SK-N-SH (cell line): ENCODE measurements around the gene KLF3. TPM values are rescaled to one million over a fixed set of nuclear protein-coding genes. Genes with fewer than 3 reads are reported as not detected.

Source experiments
- CTCF ChIA-PET: fragments of 300-600, 350-600 bp; formaldehyde crosslinking; extraction: SDS; loops from one replicate; lab custom pipeline; 2021; lab: Yijun Ruan, JAX
- POLR2A ChIA-PET: fragments of 350-600 bp; sonication (Branson Sonifier 250); formaldehyde crosslinking; extraction: SDS; loops from one replicate; lab custom pipeline; 2020; ENCODE audit warnings: antibody characterized with exemption, inconsistent platforms; lab: Yijun Ruan, JAX
- DNase-seq: peaks from one replicate; pipeline ENCODE4 v3.0.0; 2012
- H2AFZ ChIP-seq: fragments of 200-600 bp; sonication (generic); 2 replicates; pipeline ENCODE4 v1.8.1; 2016; ENCODE audit warnings: antibody characterized with exemption, mild to moderate bottlenecking, low read depth
- H3F3A ChIP-seq: fragments of 200-600 bp; sonication (generic); replicated peaks from 2 replicates; pipeline ENCODE3; 2016; ENCODE audit warnings: antibody characterized with exemption, mild to moderate bottlenecking; ENCODE audit not compliant: insufficient read depth
- H3K27ac ChIP-seq, 2 experiments: fragments of 200-500 bp in 1 of 2; fragments of 200-600 bp in 1 of 2; sonication (Bioruptor generic) in 1 of 2; sonication (generic), shearing (Covaris generic) in 1 of 2; 2 replicates each; pipeline versions ENCODE4 v1.5.1 to v1.6.1; 2014 to 2016; ENCODE audit warnings: low read depth in 2 of 2, inconsistent platforms in 1 of 2, low read length in 1 of 2, mild to moderate bottlenecking in 1 of 2, mixed read lengths in 1 of 2
- H3K27me3 ChIP-seq: fragments of 200-600 bp; sonication (generic), shearing (Covaris generic); 2 replicates; pipeline ENCODE4 v1.6.1; 2016; ENCODE audit warnings: mixed run types; ENCODE audit not compliant: insufficient read depth
- H3K36me3 ChIP-seq, 2 experiments: fragments of 200-500 bp in 1 of 2; fragments of 200-600 bp in 1 of 2; sonication (Bioruptor generic) in 1 of 2; sonication (generic) in 1 of 2; replicated peaks in 1 of 2; 2 replicates each; pipeline versions ENCODE3 to v1.5.1; 2014 to 2016; ENCODE audit warnings: low read length in 1 of 2, mild to moderate bottlenecking in 1 of 2; ENCODE audit not compliant: insufficient read depth in 2 of 2, control insufficient read depth in 1 of 2
- H3K4me1 ChIP-seq, 2 experiments: fragments of 200-500 bp in 1 of 2; fragments of 200-600 bp in 1 of 2; sonication (Bioruptor generic) in 1 of 2; sonication (generic), shearing (Covaris generic) in 1 of 2; 2 replicates each; pipeline versions ENCODE4 v1.5.1 to v1.6.1; 2014 to 2016; ENCODE audit warnings: low read depth in 1 of 2, low read length in 1 of 2, mixed run types in 1 of 2; ENCODE audit not compliant: insufficient read depth in 2 of 2, control insufficient read depth in 1 of 2
- H3K4me2 ChIP-seq: fragments of 200-600 bp; sonication (generic), shearing (Covaris generic); 2 replicates; pipeline ENCODE4 v1.6.1; 2017; ENCODE audit warnings: mixed run types
- H3K4me3 ChIP-seq, 2 experiments: fragments of 200-500 bp in 1 of 2; fragments of 200-600 bp in 1 of 2; sonication (Bioruptor generic) in 1 of 2; sonication (generic), shearing (Covaris generic) in 1 of 2; 2 replicates each; pipeline versions ENCODE4 v1.5.1 to v1.8.1; 2014 to 2016; ENCODE audit warnings: low read depth in 2 of 2, inconsistent platforms in 1 of 2, low read length in 1 of 2, mild to moderate bottlenecking in 1 of 2, mixed read lengths in 1 of 2, moderate library complexity in 1 of 2
- H3K79me2 ChIP-seq: fragments of 200-600 bp; sonication (generic); 2 replicates; pipeline ENCODE4 v1.8.1; 2017; ENCODE audit warnings: mild to moderate bottlenecking; ENCODE audit not compliant: insufficient read depth
- H3K9ac ChIP-seq: fragments of 200-600 bp; sonication (generic); 2 replicates; pipeline ENCODE4 v1.6.1; 2017; ENCODE audit warnings: mixed run types
- H3K9me2 ChIP-seq: fragments of 200-600 bp; sonication (generic); 2 replicates; pipeline ENCODE4 v1.6.1; 2017; ENCODE audit warnings: mixed run types
- H3K9me3 ChIP-seq: fragments of 200-600 bp; sonication (generic); 2 replicates; pipeline ENCODE4 v1.6.1; 2017; ENCODE audit warnings: mixed run types, mild to moderate bottlenecking, moderate library complexity
- H4K20me1 ChIP-seq: fragments of 200-600 bp; sonication (generic); 2 replicates; pipeline ENCODE4 v1.6.1; 2017; ENCODE audit warnings: mild to moderate bottlenecking, mixed run types; ENCODE audit not compliant: insufficient read depth
- EP300 ChIP-seq, 2 experiments: IDR thresholded peaks; 2 replicates each; pipeline versions ENCODE4 v1.4.0 to v1.6.1; 2012; ENCODE audit warnings: borderline replicate concordance in 1 of 2, low read depth in 1 of 2, low read length in 1 of 2
- FOXJ3 ChIP-seq: sonication (generic); formaldehyde crosslinking; IDR thresholded peaks from 2 replicates; pipeline ENCODE4 v1.5.1; 2020; ENCODE audit warnings: mild to moderate bottlenecking, missing genetic modification reagents
- FOXM1 ChIP-seq: IDR thresholded peaks from 2 replicates; pipeline ENCODE4 v1.4.0; 2012; ENCODE audit warnings: low read depth, mild to moderate bottlenecking
- GABPA ChIP-seq: IDR thresholded peaks from 2 replicates; pipeline ENCODE4 v1.4.0; 2012; ENCODE audit warnings: low read depth, mild to moderate bottlenecking
- GATA2 ChIP-seq: sonication (generic); formaldehyde crosslinking; IDR thresholded peaks from 2 replicates; pipeline ENCODE4 v1.5.0; 2020; ENCODE audit warnings: mild to moderate bottlenecking, missing genetic modification reagents
- JUND ChIP-seq: IDR thresholded peaks from 2 replicates; pipeline ENCODE4 v1.4.0; 2012
- MEF2A ChIP-seq: IDR thresholded peaks from 2 replicates; pipeline ENCODE4 v1.4.0; 2012; ENCODE audit warnings: low read depth, borderline replicate concordance
- MXI1 ChIP-seq: IDR thresholded peaks from 2 replicates; pipeline ENCODE4 v1.6.1; 2012; ENCODE audit warnings: mild to moderate bottlenecking, low read depth, low read length, improper control_type of control experiment
- POLR2AphosphoS5 ChIP-seq: IDR thresholded peaks from 2 replicates; pipeline ENCODE4 v1.6.1; 2012; ENCODE audit warnings: low read depth, low read length
- RCOR1 ChIP-seq: fragments of 150-350 bp; IDR thresholded peaks from 2 replicates; pipeline ENCODE4 v1.6.1; 2017; ENCODE audit warnings: antibody characterized with exemption, low read length
- RFX5 ChIP-seq: IDR thresholded peaks from 2 replicates; pipeline ENCODE4 v1.6.1; 2012; ENCODE audit warnings: mild to moderate bottlenecking, improper control_type of control experiment, low read length
- RXRA ChIP-seq: IDR thresholded peaks from 2 replicates; pipeline ENCODE4 v1.4.0; 2012; ENCODE audit warnings: low read depth, mild to moderate bottlenecking, borderline replicate concordance
- SIN3A ChIP-seq: IDR thresholded peaks from 2 replicates; pipeline ENCODE4 v1.6.1; 2012; ENCODE audit warnings: low read depth, mild to moderate bottlenecking, low read length, moderate library complexity, borderline replicate concordance
- SMC3 ChIP-seq: IDR thresholded peaks from 2 replicates; pipeline ENCODE4 v1.6.1; 2012; ENCODE audit warnings: low read depth, low read length, improper control_type of control experiment
- TCF12 ChIP-seq: IDR thresholded peaks from 2 replicates; pipeline ENCODE4 v1.4.0; 2012
- TEAD4 ChIP-seq: IDR thresholded peaks from 2 replicates; pipeline ENCODE4 v1.4.0; 2012; ENCODE audit warnings: mild to moderate bottlenecking, borderline replicate concordance; ENCODE audit not compliant: insufficient read depth
- YY1 ChIP-seq: IDR thresholded peaks from 2 replicates; pipeline ENCODE4 v1.4.0; 2012; ENCODE audit warnings: low read depth, mild to moderate bottlenecking
- WGBS: methylation state at CpG from one replicate; pipeline ENCODE4 v1.1.6; 2017; ENCODE audit warnings: low lambda C conversion rate; 5-methylcytosine and 5-hydroxymethylcytosine counted together
- polyA plus RNA-seq, 3 experiments: library from polyadenylated mRNA; depleted of rRNA; stranded (reverse); fragments of >200 nt; gene quantifications; 2 replicates each; pipeline ENCODE4 v1.2.3, GENCODE V29; 2012
- TF ChIP-seq, protein P1 (sequence below): IDR thresholded peaks from 2 replicates; pipeline ENCODE4 v1.4.0; 2012; ENCODE audit warnings: low read depth
- TF ChIP-seq, protein P2 (sequence below): IDR thresholded peaks from 2 replicates; pipeline ENCODE4; 2012
- TF ChIP-seq, protein P3 (sequence below): IDR thresholded peaks from 2 replicates; pipeline ENCODE4 v1.4.0; 2012; ENCODE audit warnings: low read depth, borderline replicate concordance

Gene KLF3
- polyA plus RNA-seq, 1 of the 3 experiments (the other 2 are of a cell fraction), result 8.2 TPM

DNA sequence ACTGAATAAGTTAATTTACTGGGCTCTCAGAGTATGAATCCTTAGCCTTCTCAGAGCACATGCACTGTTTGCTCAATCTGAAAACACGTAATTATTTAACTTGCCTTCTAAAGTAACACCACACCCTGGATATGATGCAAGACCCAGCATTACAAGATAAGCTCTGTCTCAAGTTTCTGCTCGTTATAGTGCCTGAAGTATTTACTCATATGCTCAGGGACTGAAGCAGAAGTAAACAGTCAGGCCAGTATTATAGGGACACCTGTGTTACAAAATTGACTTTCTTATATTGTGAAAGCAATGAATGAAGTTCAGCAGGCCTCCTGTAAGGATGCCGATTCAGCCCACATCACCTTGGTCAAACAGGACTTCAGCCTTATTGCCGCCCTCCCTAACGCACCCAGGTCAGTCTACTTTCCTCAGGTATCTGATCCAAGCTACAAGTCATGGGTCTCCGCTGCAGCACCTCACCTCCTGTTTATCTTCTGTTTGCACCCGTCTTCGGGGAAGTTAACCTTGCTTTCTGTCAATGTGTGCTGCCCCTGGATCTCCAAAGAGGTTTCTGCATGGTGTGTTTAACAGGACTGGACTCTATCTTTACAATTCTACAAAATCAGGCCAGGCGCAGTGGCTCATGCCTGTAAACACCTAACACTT is 42.8 kb upstream of the KLF3 start:
- Histone ChIP-seq H3F3A (no peaks in the 10 kb centered on the region), H2AFZ (no peak overlapping the region), H3K9me2 (no peaks in the 10 kb centered on the region), H3K9ac (no peak overlapping the region), H3K4me1 (no peaks in the 10 kb centered on the region), H3K4me3 (no peak overlapping the region), H3K27ac (no peak overlapping the region), H3K79me2 (no peaks in the 10 kb centered on the region), H3K9me3 (no peaks in the 10 kb centered on the region), H3K4me2 (no peak overlapping the region), H3K36me3 (no peaks in the 10 kb centered on the region), H4K20me1 (no peaks in the 10 kb centered on the region), H3K27me3 (no peaks in the 10 kb centered on the region)
- 67% methylated on average over 9 of the region's 9 CpGs for WGBS
- ChIA-PET POLR2A (no interaction called here), CTCF (no interaction called here)
- DNase-seq, result no peak
- TF ChIP-seq RFX5, result no peak
- TF ChIP-seq RCOR1, result no peak
- TF ChIP-seq POLR2AphosphoS5, result no peak
- TF ChIP-seq EP300 (IDR thresholded peaks at IDR 0.05; ENCODE audit: borderline replicate concordance in 1 of 2, low read depth in 1 of 2, low read length in 1 of 2), result no peak
- no peak for TF ChIP-seq YY1
- TF ChIP-seq TEAD4, result no peak
- no peak for TF ChIP-seq RXRA
- TF ChIP-seq SMC3, result no peak
- TF ChIP-seq, protein P1, sequence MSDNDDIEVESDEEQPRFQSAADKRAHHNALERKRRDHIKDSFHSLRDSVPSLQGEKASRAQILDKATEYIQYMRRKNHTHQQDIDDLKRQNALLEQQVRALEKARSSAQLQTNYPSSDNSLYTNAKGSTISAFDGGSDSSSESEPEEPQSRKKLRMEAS, result no peak
- no peak for TF ChIP-seq FOXJ3 (CRISPR knock-in tag)
- TF ChIP-seq, protein P2, sequence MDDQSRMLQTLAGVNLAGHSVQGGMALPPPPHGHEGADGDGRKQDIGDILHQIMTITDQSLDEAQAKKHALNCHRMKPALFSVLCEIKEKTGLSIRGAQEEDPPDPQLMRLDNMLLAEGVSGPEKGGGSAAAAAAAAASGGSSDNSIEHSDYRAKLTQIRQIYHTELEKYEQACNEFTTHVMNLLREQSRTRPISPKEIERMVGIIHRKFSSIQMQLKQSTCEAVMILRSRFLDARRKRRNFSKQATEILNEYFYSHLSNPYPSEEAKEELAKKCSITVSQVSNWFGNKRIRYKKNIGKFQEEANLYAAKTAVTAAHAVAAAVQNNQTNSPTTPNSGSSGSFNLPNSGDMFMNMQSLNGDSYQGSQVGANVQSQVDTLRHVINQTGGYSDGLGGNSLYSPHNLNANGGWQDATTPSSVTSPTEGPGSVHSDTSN, result no peak
- no peak for TF ChIP-seq SIN3A
- no peak for TF ChIP-seq MXI1
- no peak for TF ChIP-seq GATA2 (CRISPR knock-in tag)
- no peak for TF ChIP-seq TCF12
- TF ChIP-seq MEF2A, result no peak
- no peak for TF ChIP-seq FOXM1
- no peak for TF ChIP-seq JUND
- no peak for TF ChIP-seq GABPA
- TF ChIP-seq, protein P3, sequence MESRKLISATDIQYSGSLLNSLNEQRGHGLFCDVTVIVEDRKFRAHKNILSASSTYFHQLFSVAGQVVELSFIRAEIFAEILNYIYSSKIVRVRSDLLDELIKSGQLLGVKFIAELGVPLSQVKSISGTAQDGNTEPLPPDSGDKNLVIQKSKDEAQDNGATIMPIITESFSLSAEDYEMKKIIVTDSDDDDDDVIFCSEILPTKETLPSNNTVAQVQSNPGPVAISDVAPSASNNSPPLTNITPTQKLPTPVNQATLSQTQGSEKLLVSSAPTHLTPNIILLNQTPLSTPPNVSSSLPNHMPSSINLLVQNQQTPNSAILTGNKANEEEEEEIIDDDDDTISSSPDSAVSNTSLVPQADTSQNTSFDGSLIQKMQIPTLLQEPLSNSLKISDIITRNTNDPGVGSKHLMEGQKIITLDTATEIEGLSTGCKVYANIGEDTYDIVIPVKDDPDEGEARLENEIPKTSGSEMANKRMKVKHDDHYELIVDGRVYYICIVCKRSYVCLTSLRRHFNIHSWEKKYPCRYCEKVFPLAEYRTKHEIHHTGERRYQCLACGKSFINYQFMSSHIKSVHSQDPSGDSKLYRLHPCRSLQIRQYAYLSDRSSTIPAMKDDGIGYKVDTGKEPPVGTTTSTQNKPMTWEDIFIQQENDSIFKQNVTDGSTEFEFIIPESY, result no peak
